DND-41 (cell line): Measurements from ENCODE around the gene BAG1.

Source experiments
- EZH2 ChIP-seq: IDR thresholded peaks from 3 replicates; pipeline ENCODE4 v1.6.1; 2012; ENCODE audit warnings: borderline replicate concordance, low read depth, mild to moderate bottlenecking, moderate library complexity, low read length, inconsistent platforms; ENCODE audit not compliant: severe bottlenecking
- TF ChIP-seq, protein P1 (sequence below): IDR thresholded peaks from 2 replicates; pipeline ENCODE4 v1.5.1; 2012; ENCODE audit warnings: borderline replicate concordance, low read length, moderate library complexity, mild to moderate bottlenecking; ENCODE audit not compliant: poor library complexity, severe bottlenecking; ENCODE audit errors: extremely low read depth

DNA sequence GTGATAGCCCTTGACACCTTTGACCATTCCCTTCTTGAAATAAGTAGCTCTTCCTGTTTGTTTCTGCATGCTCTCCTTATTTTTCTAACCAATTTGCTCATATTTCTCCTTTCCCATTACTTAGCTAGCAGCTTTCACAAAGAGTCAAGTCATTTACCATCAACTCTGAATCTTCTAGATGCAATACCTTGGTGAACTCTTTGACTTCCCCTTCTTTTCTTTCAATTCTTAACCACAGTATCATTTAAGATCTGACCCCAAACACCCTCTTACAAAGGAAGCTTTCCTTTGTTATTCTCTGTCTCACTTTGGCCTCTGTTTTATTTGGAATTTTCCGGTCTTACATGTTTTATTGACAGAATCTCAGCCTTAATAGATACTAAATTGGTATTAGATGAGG is 39.9 kb upstream of the BAG1 start:
- TF ChIP-seq EZH2: no peak
- TF ChIP-seq, protein P1, sequence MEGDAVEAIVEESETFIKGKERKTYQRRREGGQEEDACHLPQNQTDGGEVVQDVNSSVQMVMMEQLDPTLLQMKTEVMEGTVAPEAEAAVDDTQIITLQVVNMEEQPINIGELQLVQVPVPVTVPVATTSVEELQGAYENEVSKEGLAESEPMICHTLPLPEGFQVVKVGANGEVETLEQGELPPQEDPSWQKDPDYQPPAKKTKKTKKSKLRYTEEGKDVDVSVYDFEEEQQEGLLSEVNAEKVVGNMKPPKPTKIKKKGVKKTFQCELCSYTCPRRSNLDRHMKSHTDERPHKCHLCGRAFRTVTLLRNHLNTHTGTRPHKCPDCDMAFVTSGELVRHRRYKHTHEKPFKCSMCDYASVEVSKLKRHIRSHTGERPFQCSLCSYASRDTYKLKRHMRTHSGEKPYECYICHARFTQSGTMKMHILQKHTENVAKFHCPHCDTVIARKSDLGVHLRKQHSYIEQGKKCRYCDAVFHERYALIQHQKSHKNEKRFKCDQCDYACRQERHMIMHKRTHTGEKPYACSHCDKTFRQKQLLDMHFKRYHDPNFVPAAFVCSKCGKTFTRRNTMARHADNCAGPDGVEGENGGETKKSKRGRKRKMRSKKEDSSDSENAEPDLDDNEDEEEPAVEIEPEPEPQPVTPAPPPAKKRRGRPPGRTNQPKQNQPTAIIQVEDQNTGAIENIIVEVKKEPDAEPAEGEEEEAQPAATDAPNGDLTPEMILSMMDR: no peak
